K562 (cell line): ENCODE results near the gene POF1B. TPM values are rescaled to one million over a fixed set of nuclear protein-coding genes. Genes with fewer than 3 reads are reported as not detected.

ENCODE experiments used
- ATAC-seq: fragments of 200-7000 bp; cut with Tn5 transposase; 3 replicates; pipeline ENCODE4 v1.9.1; 2020; ENCODE audit warnings: moderate library complexity
- BruUV-seq: library from RNA; stranded (reverse); fragments of 400-500 nt; replicated peaks from 2 replicates; lab custom pipeline; 2021; lab: Mats Ljungman, UMichigan
- CTCF ChIA-PET: fragments of 300-600 bp; formaldehyde crosslinking; extraction: SDS; loops from one replicate; lab custom pipeline; 2021; ENCODE audit warnings: low intra/inter-chr PET ratio; lab: Yijun Ruan, JAX
- POLR2A ChIA-PET: fragments of 300-600, 350-650 bp; sonication (Branson Sonifier 250); formaldehyde crosslinking; extraction: SDS; loops from one replicate; lab custom pipeline; 2021; ENCODE audit warnings: antibody characterized with exemption, inconsistent platforms; lab: Yijun Ruan, JAX
- DNase-seq, 4 experiments: peaks; one replicate each; pipeline versions ENCODE4 v3.0.0 to v3.0.0-alpha.2; 2011 to 2018; ENCODE audit warnings: low spot score in 3 of 4, mixed read lengths in 3 of 4; ENCODE audit errors: extremely low read depth in 1 of 4
- FAIRE-seq: peaks from 2 replicates; lab custom pipeline; 2011; peaks lifted over from hg19 to GRCh38; lab: Jason Lieb, UNC
- H2AFZ ChIP-seq: 2 replicates; pipeline ENCODE4 v1.6.0; 2011; ENCODE audit warnings: low read depth, low read length, control low read depth, inconsistent platforms
- H3K27ac ChIP-seq: fragments of 200-600 bp; 3 replicates; pipeline ENCODE4 v1.8.0; 2011; ENCODE audit warnings: low read depth, mild to moderate bottlenecking, control low read depth, inconsistent platforms, low read length, moderate library complexity, mixed read lengths; ENCODE audit errors: extremely low read depth
- H3K27me3 ChIP-seq, 2 experiments: fragments of 300-600 bp in 1 of 2; 2 replicates in 1 of 2; 3 replicates in 1 of 2; pipeline versions ENCODE4 v1.6.0 to v1.8.0; 2011; ENCODE audit warnings: inconsistent platforms in 2 of 2, low read length in 2 of 2, mild to moderate bottlenecking in 1 of 2, mixed read lengths in 1 of 2, moderate library complexity in 1 of 2; ENCODE audit not compliant: control insufficient read depth in 2 of 2, insufficient read depth in 2 of 2
- H3K36me3 ChIP-seq: fragments of 300-600 bp; 3 replicates; pipeline ENCODE4 v1.8.0; 2011; ENCODE audit warnings: mild to moderate bottlenecking, low read length, inconsistent platforms; ENCODE audit not compliant: control insufficient read depth, insufficient read depth
- H3K4me1 ChIP-seq, 2 experiments: fragments of 200-600 bp in 1 of 2; replicated peaks in 1 of 2; 2 replicates in 1 of 2; 3 replicates in 1 of 2; pipeline versions ENCODE4 v1.5.1 to v1.8.0; 2011; ENCODE audit warnings: inconsistent platforms in 2 of 2, low read length in 2 of 2, mild to moderate bottlenecking in 1 of 2, mixed read lengths in 1 of 2, moderate library complexity in 1 of 2; ENCODE audit not compliant: control insufficient read depth in 2 of 2, insufficient read depth in 2 of 2
- H3K4me2 ChIP-seq: 2 replicates; pipeline ENCODE4 v1.6.1; 2011; ENCODE audit warnings: low read length, control low read depth, inconsistent platforms, mixed read lengths; ENCODE audit not compliant: insufficient read depth
- H3K4me3 ChIP-seq: fragments of 200-600 bp; sonication (generic), shearing (Covaris generic); 2 replicates; pipeline ENCODE4 v1.5.1; 2016; ENCODE audit warnings: control low read depth, inconsistent platforms
- H3K79me2 ChIP-seq: fragments of 200-600 bp; 3 replicates; pipeline ENCODE4 v1.8.0; 2011; ENCODE audit warnings: low read length, inconsistent platforms; ENCODE audit not compliant: control insufficient read depth, insufficient read depth
- H3K9ac ChIP-seq, 2 experiments: 2 replicates each; pipeline versions ENCODE4 v1.6.0 to v1.6.1; 2011; ENCODE audit warnings: low read depth in 2 of 2, low read length in 2 of 2, control low read depth in 1 of 2, inconsistent platforms in 1 of 2, mild to moderate bottlenecking in 1 of 2, mixed read lengths in 1 of 2; ENCODE audit not compliant: insufficient read depth in 1 of 2
- H3K9me1 ChIP-seq: one replicate; pipeline ENCODE4 v1.6.0; 2011; ENCODE audit warnings: inconsistent platforms, mild to moderate bottlenecking, low read length, moderate library complexity; ENCODE audit not compliant: control insufficient read depth, insufficient read depth
- H3K9me3 ChIP-seq: replicated peaks from 2 replicates; pipeline ENCODE4 v1.5.1; 2011; ENCODE audit warnings: low read depth, low read length, inconsistent platforms; ENCODE audit not compliant: control insufficient read depth, insufficient read depth
- H4K20me1 ChIP-seq: replicated peaks from 2 replicates; pipeline ENCODE4 v1.6.1; 2011; ENCODE audit warnings: low read length, inconsistent platforms, mixed read lengths; ENCODE audit not compliant: control insufficient read depth, insufficient read depth
- KDM1A ChIP-seq, 2 experiments: fragments of 450-650 bp; IDR thresholded peaks; 2 replicates each; pipeline ENCODE4 v1.6.1; 2016; ENCODE audit warnings: mild to moderate bottlenecking in 2 of 2
- NFATC3 ChIP-seq: fragments of 450-650 bp; IDR thresholded peaks from 2 replicates; pipeline ENCODE4 v1.6.1; 2017; ENCODE audit warnings: mild to moderate bottlenecking
- PYGO2 ChIP-seq: fragments of 450-650 bp; IDR thresholded peaks from 2 replicates; pipeline ENCODE4 v1.6.1; 2016; ENCODE audit warnings: mild to moderate bottlenecking, missing genetic modification characterization, moderate library complexity, missing compliant biosample characterization
- SOX6 ChIP-seq: fragments of 450-650 bp; IDR thresholded peaks from 2 replicates; pipeline ENCODE4 v1.6.1; 2014; ENCODE audit warnings: mild to moderate bottlenecking
- SRF ChIP-seq, 2 experiments: fragments of 250-450, 450-650 bp in 1 of 2; sonication (Bioruptor Pico) in 1 of 2; sonication (generic) in 1 of 2; formaldehyde crosslinking; IDR thresholded peaks; 2 replicates each; pipeline versions ENCODE4 v1.5.0 to v1.5.1; 2020 to 2022; ENCODE audit warnings: mild to moderate bottlenecking in 1 of 2, missing genetic modification reagents in 1 of 2
- STAT5B ChIP-seq: fragments of 250-450 bp; sonication (Bioruptor Pico); IDR thresholded peaks from 2 replicates; pipeline ENCODE4 v1.8.0; 2021; ENCODE audit warnings: mild to moderate bottlenecking, inconsistent platforms
- TCF7L2 ChIP-seq: fragments of 150-350 bp; IDR thresholded peaks from 2 replicates; pipeline ENCODE4 v1.6.1; 2016; ENCODE audit warnings: low read depth, mild to moderate bottlenecking, low read length, moderate library complexity
- TEAD1 ChIP-seq, 2 experiments: fragments of 450-650 bp in 1 of 2; sonication (generic) in 1 of 2; formaldehyde crosslinking; IDR thresholded peaks; 2 replicates each; pipeline versions ENCODE4 v1.4.0 to v1.8.0; 2020 to 2022; ENCODE audit warnings: mild to moderate bottlenecking in 2 of 2, missing genetic modification reagents in 1 of 2
- TRIM24 ChIP-seq, 2 experiments: fragments of 450-650 bp; IDR thresholded peaks; 2 replicates each; pipeline ENCODE4 v1.6.1; 2016
- ZKSCAN8 ChIP-seq: fragments of 200-800 bp; sonication (Bioruptor generic); IDR thresholded peaks from 2 replicates; pipeline ENCODE4 v1.6.1; 2016; ENCODE audit warnings: missing genetic modification characterization, missing compliant biosample characterization
- ZNF133 ChIP-seq: fragments of 250-450 bp; sonication (Bioruptor Pico); IDR thresholded peaks from 2 replicates; pipeline ENCODE4 v1.4.0; 2020; ENCODE audit warnings: mild to moderate bottlenecking
- ZNF354B ChIP-seq: fragments of 250-450 bp; sonication (Bioruptor Pico); IDR thresholded peaks from 2 replicates; pipeline ENCODE4 v1.4.0; 2020
- ZNF79 ChIP-seq: fragments of 250-450 bp; sonication (Bioruptor Pico); IDR thresholded peaks from 2 replicates; pipeline ENCODE4 v1.4.0; 2020; ENCODE audit warnings: low read depth, mild to moderate bottlenecking, moderate library complexity
- in situ Hi-C: fragments of 300-500 bp; cut with MboI; formaldehyde crosslinking; loops from 4 replicates; pipeline ENCODE4 v1.15.0; 2018; ENCODE audit warnings: inconsistent platforms, mixed read lengths
- intact Hi-C: fragments of 100-400 bp; cut with micrococcal nuclease; formaldehyde crosslinking; loops from 2 replicates; pipeline ENCODE4 v1.14.2; 2022
- polyA plus RNA-seq, 8 experiments: library from polyadenylated mRNA; depleted of rRNA in 4 of 8; stranded (reverse) in 5 of 8; unstranded in 3 of 8; fragments of >200 nt; fragmentation: Nextera tagmentation in 2 of 8; fragmentation: Illumina TruSeq in 1 of 8; extraction: Ambion mirVana in 2 of 8; extraction: Trizol in 1 of 8; gene quantifications; 2 replicates each; pipeline versions ENCODE4 v1.2.1 to v1.2.3, GENCODE V29; 2011 to 2014; ENCODE audit warnings: inconsistent platforms in 1 of 8, missing spikeins in 1 of 8
- total RNA-seq, 7 experiments: library from RNA; depleted of rRNA in 6 of 7; stranded (reverse); fragments of >200 nt in 6 of 7; fragmentation: Illumina TruSeq in 2 of 7; extraction: Trizol in 2 of 7; gene quantifications; 2 replicates each; pipeline versions ENCODE4 v1.2.1 to v1.2.3, GENCODE V29; 2011 to 2021; ENCODE audit warnings: low replicate concordance in 1 of 7
- TF ChIP-seq, protein P1 (sequence below), 2 experiments: fragments of 450-650 bp; formaldehyde crosslinking in 1 of 2; IDR thresholded peaks; 2 replicates each; pipeline versions ENCODE4 v1.4.0 to v1.6.1; 2014 to 2020; ENCODE audit warnings: mild to moderate bottlenecking in 2 of 2, borderline replicate concordance in 1 of 2, low read depth in 1 of 2
- TF ChIP-seq, protein P2 (sequence below): fragments of 450-650 bp; IDR thresholded peaks from 2 replicates; pipeline ENCODE4 v1.6.1; 2016; ENCODE audit warnings: mild to moderate bottlenecking

The POF1B gene
- total and polyA plus RNA-seq, 9 of the 15 experiments (the other 6 are each of a cell fraction or from before 2014, with no cell fraction given): 0.03 to 0.57 (median 0.07) TPM; not detected in 1

GRCh38 chrX:85419293-85419692 lies 39.8 kb upstream of the POF1B start:
- no peaks in the 10 kb centered on the region for H3K4me1 ChIP-seq
- in situ Hi-C loops: no loop called here
- H3K4me2 ChIP-seq: no peak overlapping the region
- H3K36me3 ChIP-seq: no peaks in the 10 kb centered on the region
- H2AFZ ChIP-seq: no peak overlapping the region
- no peaks in the 10 kb centered on the region for H3K9me1 ChIP-seq
- POLR2A ChIA-PET: no interaction called here
- DNase-seq (no peak), ATAC-seq (no peak), FAIRE-seq (no peak)
- no TSS peak for BruUV-seq
- intact Hi-C loops: no loop called here
- no peak overlapping the region for H3K4me3 ChIP-seq
- H3K27me3 ChIP-seq: no peaks in the 10 kb centered on the region
- H3K79me2 ChIP-seq: no peaks in the 10 kb centered on the region
- H3K9ac ChIP-seq: no peak overlapping the region
- H3K9me3 ChIP-seq: no peaks in the 10 kb centered on the region
- H4K20me1 ChIP-seq: no peaks in the 10 kb centered on the region
- no peak overlapping the region for H3K27ac ChIP-seq
- CTCF ChIA-PET: no interaction called here
- no peak for TF ChIP-seq TRIM24 (IDR thresholded peaks at IDR 0.05)
- no peak for TF ChIP-seq SRF (CRISPR knock-in tag; IDR thresholded peaks at IDR 0.05)
- TF ChIP-seq ZKSCAN8 (CRISPR knock-in tag): no peak
- TF ChIP-seq SOX6: no peak
- no peak for TF ChIP-seq ZNF354B (CRISPR knock-in tag)
- no peak for TF ChIP-seq KDM1A (IDR thresholded peaks at IDR 0.05)
- TF ChIP-seq STAT5B (CRISPR knock-in tag): no peak
- TF ChIP-seq TEAD1 (CRISPR knock-in tag; IDR thresholded peaks at IDR 0.05): no peak
- no peak for TF ChIP-seq ZNF133 (CRISPR knock-in tag)
- no peak for TF ChIP-seq NFATC3
- TF ChIP-seq, protein P1, sequence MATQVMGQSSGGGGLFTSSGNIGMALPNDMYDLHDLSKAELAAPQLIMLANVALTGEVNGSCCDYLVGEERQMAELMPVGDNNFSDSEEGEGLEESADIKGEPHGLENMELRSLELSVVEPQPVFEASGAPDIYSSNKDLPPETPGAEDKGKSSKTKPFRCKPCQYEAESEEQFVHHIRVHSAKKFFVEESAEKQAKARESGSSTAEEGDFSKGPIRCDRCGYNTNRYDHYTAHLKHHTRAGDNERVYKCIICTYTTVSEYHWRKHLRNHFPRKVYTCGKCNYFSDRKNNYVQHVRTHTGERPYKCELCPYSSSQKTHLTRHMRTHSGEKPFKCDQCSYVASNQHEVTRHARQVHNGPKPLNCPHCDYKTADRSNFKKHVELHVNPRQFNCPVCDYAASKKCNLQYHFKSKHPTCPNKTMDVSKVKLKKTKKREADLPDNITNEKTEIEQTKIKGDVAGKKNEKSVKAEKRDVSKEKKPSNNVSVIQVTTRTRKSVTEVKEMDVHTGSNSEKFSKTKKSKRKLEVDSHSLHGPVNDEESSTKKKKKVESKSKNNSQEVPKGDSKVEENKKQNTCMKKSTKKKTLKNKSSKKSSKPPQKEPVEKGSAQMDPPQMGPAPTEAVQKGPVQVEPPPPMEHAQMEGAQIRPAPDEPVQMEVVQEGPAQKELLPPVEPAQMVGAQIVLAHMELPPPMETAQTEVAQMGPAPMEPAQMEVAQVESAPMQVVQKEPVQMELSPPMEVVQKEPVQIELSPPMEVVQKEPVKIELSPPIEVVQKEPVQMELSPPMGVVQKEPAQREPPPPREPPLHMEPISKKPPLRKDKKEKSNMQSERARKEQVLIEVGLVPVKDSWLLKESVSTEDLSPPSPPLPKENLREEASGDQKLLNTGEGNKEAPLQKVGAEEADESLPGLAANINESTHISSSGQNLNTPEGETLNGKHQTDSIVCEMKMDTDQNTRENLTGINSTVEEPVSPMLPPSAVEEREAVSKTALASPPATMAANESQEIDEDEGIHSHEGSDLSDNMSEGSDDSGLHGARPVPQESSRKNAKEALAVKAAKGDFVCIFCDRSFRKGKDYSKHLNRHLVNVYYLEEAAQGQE (IDR thresholded peaks at IDR 0.05; ENCODE audit: borderline replicate concordance): no peak
- TF ChIP-seq, protein P1 (CRISPR knock-in tag; IDR thresholded peaks at IDR 0.05; ENCODE audit: low read depth): no peak
- TF ChIP-seq PYGO2 (tag): no peak
- TF ChIP-seq TCF7L2: no peak
- TF ChIP-seq, protein P2, sequence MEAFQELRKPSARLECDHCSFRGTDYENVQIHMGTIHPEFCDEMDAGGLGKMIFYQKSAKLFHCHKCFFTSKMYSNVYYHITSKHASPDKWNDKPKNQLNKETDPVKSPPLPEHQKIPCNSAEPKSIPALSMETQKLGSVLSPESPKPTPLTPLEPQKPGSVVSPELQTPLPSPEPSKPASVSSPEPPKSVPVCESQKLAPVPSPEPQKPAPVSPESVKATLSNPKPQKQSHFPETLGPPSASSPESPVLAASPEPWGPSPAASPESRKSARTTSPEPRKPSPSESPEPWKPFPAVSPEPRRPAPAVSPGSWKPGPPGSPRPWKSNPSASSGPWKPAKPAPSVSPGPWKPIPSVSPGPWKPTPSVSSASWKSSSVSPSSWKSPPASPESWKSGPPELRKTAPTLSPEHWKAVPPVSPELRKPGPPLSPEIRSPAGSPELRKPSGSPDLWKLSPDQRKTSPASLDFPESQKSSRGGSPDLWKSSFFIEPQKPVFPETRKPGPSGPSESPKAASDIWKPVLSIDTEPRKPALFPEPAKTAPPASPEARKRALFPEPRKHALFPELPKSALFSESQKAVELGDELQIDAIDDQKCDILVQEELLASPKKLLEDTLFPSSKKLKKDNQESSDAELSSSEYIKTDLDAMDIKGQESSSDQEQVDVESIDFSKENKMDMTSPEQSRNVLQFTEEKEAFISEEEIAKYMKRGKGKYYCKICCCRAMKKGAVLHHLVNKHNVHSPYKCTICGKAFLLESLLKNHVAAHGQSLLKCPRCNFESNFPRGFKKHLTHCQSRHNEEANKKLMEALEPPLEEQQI: no peak
- no peak for TF ChIP-seq ZNF79 (CRISPR knock-in tag)
